ENCODE data around the gene ALB. TPM values are rescaled to one million over a fixed set of nuclear protein-coding genes. Genes with fewer than 3 reads are reported as not detected.

Gene ALB
- polyA plus RNA-seq, 3 donors = not detected

- intact Hi-C loops (cut with micrococcal nuclease) = no loop called here
- no peak overlapping the region for H3K4me2 ChIP-seq (replicated peaks; ENCODE audit: extremely low read depth, low read length, poor library complexity, severe bottlenecking)
- Mint-ChIP-seq H3K36me3 (no peaks in the 10 kb centered on the region), H3K27me3 (ENCODE audit: low read depth in 3 of 3) (peaks cover 0 to 4% (median 2%) of the 10 kb centered on the region in 3 donors), H3K27ac (no peak overlapping the region), H3K9me3 (peaks cover 11 to 24% (median 17%) of the 10 kb centered on the region in 7 donors), H3K4me1 (no peaks in the 10 kb centered on the region), H3K4me3 (no peak overlapping the region)
- no CpG with 5 or more reads among the region's 1 CpG for WGBS (ENCODE audit: insufficient coverage)
- H3K9ac ChIP-seq (ENCODE audit: insufficient read depth, low read length, poor library complexity, severe bottlenecking) = no peak overlapping the region
- no peak for TF ChIP-seq CTCF (IDR thresholded peaks at IDR 0.05)
- no peak overlapping the region for H3K4me3 ChIP-seq (replicated peaks in 1 of 3; ENCODE audit: low read depth in 2 of 3, low read length in 3 of 3)
- H2AFZ ChIP-seq (ENCODE audit: insufficient read depth, low read depth, low read length, poor library complexity, severe bottlenecking) = no peak overlapping the region
- H3K79me2 ChIP-seq (ENCODE audit: insufficient read depth, low read length) = no peaks in the 10 kb centered on the region
- no peaks in the 10 kb centered on the region for H4K20me1 ChIP-seq (ENCODE audit: insufficient read depth, low read length)
- H3K4me1 ChIP-seq (ENCODE audit: control insufficient read depth in 1 of 2, insufficient read depth in 2 of 2, low read length in 2 of 2) = no peaks in the 10 kb centered on the region
- H3K36me3 ChIP-seq (replicated peaks in 1 of 2; ENCODE audit: control insufficient read depth in 1 of 2, insufficient read depth in 2 of 2, low read length in 2 of 2) = no peaks in the 10 kb centered on the region
- DNase-seq = no peak
- peaks cover 3 to 8% of the 10 kb centered on the region in 2 donors for H3K9me3 ChIP-seq (replicated peaks in 1 of 2; ENCODE audit: control insufficient read depth in 1 of 2, insufficient read depth in 1 of 2, low read length in 2 of 2)
- H3K27me3 ChIP-seq (ENCODE audit: control insufficient read depth in 2 of 2, insufficient read depth in 2 of 2, low read length in 2 of 2) = no peaks in the 10 kb centered on the region
- no peak overlapping the region for H3K27ac ChIP-seq (ENCODE audit: low read depth in 1 of 2, low read length in 2 of 2)
These were observed 66.6 kb downstream of the ALB start for GRCh38 chr4:73470728-73471127.

Other genes starting within 250 kb of the ALB start
- gene ANKRD17, start 145.5 kb upstream of the ALB start, polyA plus RNA-seq = 10 to 100 TPM in 1 of 3 donors, 1 to 10 TPM in 2; 5.3 to 18.9 (median 9.0) TPM
- not detected for gene AFP, start 31.9 kb downstream of the ALB start, polyA plus RNA-seq
- not detected for gene AFM, start 77.5 kb downstream of the ALB start, polyA plus RNA-seq
- gene RASSF6, start 216.1 kb downstream of the ALB start, polyA plus RNA-seq = not detected